GM21786 (cell line): Measurements from ENCODE around the gene OR52L1.
"Not testable (repeated sequence)": the region's sequence is repeated elsewhere in the genome, so short reads cannot be mapped to it uniquely, and the experiment has no call there.

Experiments used
- ATAC-seq: cut with Tn5 transposase; IDR thresholded peaks from one replicate; pipeline ENCODE4 v1.9.1; 2021; ENCODE audit not compliant: unreplicated experiment

Gene OR52L1

GRCh38 chr11:5986885-5987284 is at the start of gene OR52L1:
Gene OR52L1 (minus strand): TSS chr11:5986985. CDS start chr11:5986930, 55 bp downstream.
- ATAC-seq = no peak

- no peak for ATAC-seq
Measured at GRCh38 chr11:6030708-6031405, 44.1 kb upstream of the OR52L1 start, which contains the start of gene OR56A1. Gene OR56A1 (minus strand): TSS chr11:6030758. CDS start chr11:6027692, 3,066 bp downstream.

GRCh38 chr11:6027501-6027900 is 40.7 kb upstream of the OR52L1 start:
- ATAC-seq = no peak

GRCh38 chr11:6025056-6025455 is 38.3 kb upstream of the OR52L1 start:
- ATAC-seq = no peak

GRCh38 chr11:6022956-6023355 is 36.2 kb upstream of the OR52L1 start:
- ATAC-seq = no peak

GRCh38 chr11:6013042-6013441 is 26.3 kb upstream of the OR52L1 start:
- ATAC-seq = no peak

GRCh38 chr11:6012035-6012668 is 25.4 kb upstream of the OR52L1 start:
- no peak for ATAC-seq

- ATAC-seq = no peak
Measured at GRCh38 chr11:6006846-6007245, 20.1 kb upstream of the OR52L1 start, which contains the start of gene OR56A4. Gene OR56A4 (minus strand): TSS chr11:6006946. CDS start chr11:6002992, 3,954 bp downstream.

GRCh38 chr11:6006395-6006794 is 19.6 kb upstream of the OR52L1 start:
- ATAC-seq = no peak

GRCh38 chr11:6002202-6002699 is 15.5 kb upstream of the OR52L1 start:
- ATAC-seq = no peak

GRCh38 chr11:5994791-5995190 is 8.0 kb upstream of the OR52L1 start:
- no peak for ATAC-seq

GRCh38 chr11:5992604-5993251 is 5.9 kb upstream of the OR52L1 start:
- peak; percentile 63 for ATAC-seq

GRCh38 chr11:5992150-5992549 is 5.4 kb upstream of the OR52L1 start:
- ATAC-seq = no peak

GRCh38 chr11:5989203-5989602 is 2.4 kb upstream of the OR52L1 start:
- ATAC-seq = no peak

GRCh38 chr11:5983443-5983842 is 3.3 kb downstream of the OR52L1 start:
- no peak for ATAC-seq

- ATAC-seq = no peak
Measured at GRCh38 chr11:5973530-5973929, 13.3 kb downstream of the OR52L1 start.

- no peak for ATAC-seq
Measured at GRCh38 chr11:5968394-5968793, 18.4 kb downstream of the OR52L1 start, which contains the start of gene OR56A5. Gene OR56A5 (minus strand): TSS chr11:5968494. CDS start chr11:5968494, 0 bp downstream.

- ATAC-seq = no peak
Measured at GRCh38 chr11:5967708-5968107, 19.1 kb downstream of the OR52L1 start.

- ATAC-seq = no peak
Measured at GRCh38 chr11:5966958-5967357, 19.8 kb downstream of the OR52L1 start.

- not testable (repeated sequence) for ATAC-seq
Measured at GRCh38 chr11:5960704-5961320, 26.0 kb downstream of the OR52L1 start.

GRCh38 chr11:5955586-5955985 is 31.2 kb downstream of the OR52L1 start:
- no peak for ATAC-seq
